NCI-H2107 treated with DMSO at 0.1 percent for 48 hours (cell line): ENCODE data around the gene PEX11A.
"Not testable (repeated sequence)": the region's sequence is repeated elsewhere in the genome, so short reads cannot be mapped to it uniquely, and the experiment has no call there.

Experiments used
- DNase-seq: peaks from one replicate; lab custom pipeline; 2025; ENCODE audit not compliant: unreplicated experiment; lab: John Stamatoyannopoulos, UW

Gene PEX11A

GRCh38 chr15:89690276-89691218 is at the start of gene PEX11A, which contains the start of gene WDR93:
Gene PEX11A, minus strand, starts transcription at chr15:89690754. Its CDS starts 122 bp downstream, at chr15:89690632.
Gene WDR93, plus strand, starts transcription at chr15:89690811. Its CDS starts 10,936 bp downstream, at chr15:89701747.
- DNase-seq: peak; percentile 38

- DNase-seq: peak; percentile 37
Observed at GRCh38 chr15:89740137-89740536, 49.6 kb upstream of the PEX11A start.

- DNase-seq: no peak
Observed at GRCh38 chr15:89735773-89736172, 45.2 kb upstream of the PEX11A start.

GRCh38 chr15:89732451-89733172 is 42.1 kb upstream of the PEX11A start:
- no peak for DNase-seq

- no peak for DNase-seq
Observed at GRCh38 chr15:89731275-89731674, 40.7 kb upstream of the PEX11A start.

GRCh38 chr15:89728254-89728653 is 37.7 kb upstream of the PEX11A start:
- no peak for DNase-seq

- DNase-seq: no peak
Observed at GRCh38 chr15:89725064-89725463, 34.5 kb upstream of the PEX11A start.

- DNase-seq: no peak
Observed at GRCh38 chr15:89724621-89725020, 34.1 kb upstream of the PEX11A start.

- no peak for DNase-seq
Observed at GRCh38 chr15:89723031-89723430, 32.5 kb upstream of the PEX11A start.

GRCh38 chr15:89714775-89715174 is 24.2 kb upstream of the PEX11A start:
- DNase-seq: no peak

- DNase-seq: no peak
Observed at GRCh38 chr15:89707577-89707976, 17.0 kb upstream of the PEX11A start.

GRCh38 chr15:89704411-89704810 is 13.9 kb upstream of the PEX11A start:
- DNase-seq: no peak

- DNase-seq: no peak
Observed at GRCh38 chr15:89695198-89695597, 4.6 kb upstream of the PEX11A start.

GRCh38 chr15:89693696-89694095 is 3.1 kb upstream of the PEX11A start:
- DNase-seq: no peak

- DNase-seq: no peak
Observed at GRCh38 chr15:89693091-89693490, 2.5 kb upstream of the PEX11A start.

- not testable (repeated sequence) for DNase-seq
Observed at GRCh38 chr15:89689930-89690275, 651 bp downstream of the PEX11A start.

- no peak for DNase-seq
Observed at GRCh38 chr15:89686522-89686921, 4.0 kb downstream of the PEX11A start.

GRCh38 chr15:89685995-89686394 is 4.6 kb downstream of the PEX11A start:
- DNase-seq: no peak

GRCh38 chr15:89681146-89681545 is 9.4 kb downstream of the PEX11A start:
- no peak for DNase-seq

- no peak for DNase-seq
Observed at GRCh38 chr15:89680282-89680873, 10.2 kb downstream of the PEX11A start.

- no peak for DNase-seq
Observed at GRCh38 chr15:89679212-89679611, 11.3 kb downstream of the PEX11A start, which contains the start of gene PLIN1. Gene PLIN1, minus strand, starts transcription at chr15:89679367. Its CDS starts 1,878 bp downstream, at chr15:89677489.
